IMR-90 (cell line): ENCODE results near the gene CD81. TPM values are rescaled to one million over a fixed set of nuclear protein-coding genes. Genes with fewer than 3 reads are reported as not detected.

Experiments
- ATAC-seq: fragments of 200-7000 bp; cut with Tn5 transposase; 2 replicates; pipeline ENCODE4 v1.9.1; 2020; ENCODE audit warnings: low read depth, mild to moderate bottlenecking, moderate library complexity
- BruUV-seq: library from RNA; stranded (reverse); fragments of 400-500 nt; replicated peaks from 2 replicates; lab custom pipeline; 2021; lab: Mats Ljungman, UMichigan
- CTCF ChIA-PET: fragments of 300-600 bp; formaldehyde crosslinking; extraction: SDS; loops from one replicate; lab custom pipeline; 2021; ENCODE audit warnings: antibody characterized with exemption; lab: Yijun Ruan, JAX
- POLR2A ChIA-PET: fragments of 300-600 bp; sonication (Branson Sonifier 250); formaldehyde crosslinking; loops from one replicate; lab custom pipeline; 2022; ENCODE audit warnings: antibody characterized with exemption; ENCODE audit not compliant: unreplicated experiment; lab: Charles Lee
- DNase-seq: peaks from one replicate; pipeline ENCODE4 v3.0.0; 2013
- H2AFZ ChIP-seq: replicated peaks from 2 replicates; pipeline ENCODE3; 2013; ENCODE audit warnings: low read length, mild to moderate bottlenecking; ENCODE audit not compliant: poor library complexity
- H2AK5ac ChIP-seq: 2 replicates; pipeline ENCODE4 v1.6.1; 2013; ENCODE audit warnings: low read depth, low read length, inconsistent platforms
- H2AK9ac ChIP-seq: replicated peaks from 2 replicates; pipeline ENCODE3; 2013; ENCODE audit warnings: mild to moderate bottlenecking, low read depth, low read length, moderate library complexity; ENCODE audit not compliant: poor library complexity
- H2BK120ac ChIP-seq: 2 replicates; pipeline ENCODE4 v1.6.1; 2013; ENCODE audit warnings: low read depth, low read length, inconsistent platforms
- H2BK15ac ChIP-seq: 3 replicates; pipeline ENCODE4 v1.6.1; 2013; ENCODE audit warnings: low read depth, low read length, inconsistent platforms
- H2BK20ac ChIP-seq: 2 replicates; pipeline ENCODE4 v1.6.1; 2013; ENCODE audit warnings: low read depth, mild to moderate bottlenecking, inconsistent platforms, low read length, moderate library complexity
- H2BK5ac ChIP-seq: 2 replicates; pipeline ENCODE4 v1.6.1; 2013; ENCODE audit warnings: mild to moderate bottlenecking, low read depth, low read length, inconsistent platforms; ENCODE audit not compliant: poor library complexity, severe bottlenecking
- H3K14ac ChIP-seq: replicated peaks from 2 replicates; pipeline ENCODE4 v1.6.1; 2013; ENCODE audit warnings: low read depth, low read length, inconsistent platforms
- H3K18ac ChIP-seq: 2 replicates; pipeline ENCODE4 v1.6.1; 2013; ENCODE audit warnings: low read depth, low read length, control low read depth
- H3K23ac ChIP-seq: 2 replicates; pipeline ENCODE4 v1.6.1; 2013; ENCODE audit warnings: low read depth, low read length, inconsistent platforms
- H3K27ac ChIP-seq: 2 replicates; pipeline ENCODE4 v1.5.1; 2013; ENCODE audit warnings: mild to moderate bottlenecking, control low read depth, low read length; ENCODE audit not compliant: insufficient read depth
- H3K27me3 ChIP-seq: 2 replicates; pipeline ENCODE4 v1.6.1; 2013; ENCODE audit warnings: low read length; ENCODE audit not compliant: control insufficient read depth, insufficient read depth
- H3K36me3 ChIP-seq: 2 replicates; pipeline ENCODE4 v1.6.1; 2013; ENCODE audit warnings: low read length, mixed read lengths; ENCODE audit not compliant: control insufficient read depth, insufficient read depth
- H3K4ac ChIP-seq: 2 replicates; pipeline ENCODE4 v1.6.1; 2013; ENCODE audit warnings: low read depth, low read length, inconsistent platforms
- H3K4me1 ChIP-seq: 2 replicates; pipeline ENCODE4 v1.6.1; 2013; ENCODE audit warnings: low read length, mixed read lengths; ENCODE audit not compliant: control insufficient read depth, insufficient read depth
- H3K4me2 ChIP-seq: 2 replicates; pipeline ENCODE4 v1.6.1; 2013; ENCODE audit warnings: low read depth, mild to moderate bottlenecking, control low read depth, low read length, moderate library complexity
- H3K4me3 ChIP-seq: 2 replicates; pipeline ENCODE4 v1.5.1; 2013; ENCODE audit warnings: low read depth, mild to moderate bottlenecking, control low read depth, low read length, moderate library complexity; ENCODE audit not compliant: insufficient read depth
- H3K56ac ChIP-seq: 2 replicates; pipeline ENCODE4 v1.6.1; 2013; ENCODE audit warnings: low read length, inconsistent platforms; ENCODE audit not compliant: insufficient read depth; ENCODE audit errors: extremely low read depth
- H3K79me1 ChIP-seq, 2 experiments: 2 replicates each; pipeline ENCODE4 v1.6.1; 2013; ENCODE audit warnings: low read length in 2 of 2, inconsistent platforms in 1 of 2, low read depth in 1 of 2
- H3K9ac ChIP-seq: 2 replicates; pipeline ENCODE4 v1.6.1; 2013; ENCODE audit warnings: low read depth, low read length, control low read depth
- H3K9me1 ChIP-seq: 2 replicates; pipeline ENCODE4 v1.6.1; 2013; ENCODE audit warnings: low read length, inconsistent platforms; ENCODE audit not compliant: insufficient read depth
- H3K9me3 ChIP-seq: 2 replicates; pipeline ENCODE4 v1.6.1; 2013; ENCODE audit warnings: low read length; ENCODE audit not compliant: control insufficient read depth, insufficient read depth
- H4K20me1 ChIP-seq: 2 replicates; pipeline ENCODE4 v1.6.1; 2013; ENCODE audit warnings: low read length, inconsistent platforms; ENCODE audit not compliant: insufficient read depth
- H4K5ac ChIP-seq: 2 replicates; pipeline ENCODE4 v1.6.1; 2013; ENCODE audit warnings: mild to moderate bottlenecking, low read depth, low read length, control low read depth
- H4K8ac ChIP-seq, 2 experiments: 2 replicates each; pipeline ENCODE4 v1.6.1; 2013; ENCODE audit warnings: low read depth in 2 of 2, low read length in 2 of 2, control low read depth in 1 of 2, inconsistent platforms in 1 of 2
- H4K91ac ChIP-seq: 2 replicates; pipeline ENCODE4 v1.6.1; 2013; ENCODE audit warnings: low read depth, low read length, inconsistent platforms; ENCODE audit not compliant: insufficient read depth
- FOS ChIP-seq: fragments of 150-350 bp; IDR thresholded peaks from 2 replicates; pipeline ENCODE4 v1.6.1; 2016; ENCODE audit warnings: low read depth, low read length
- RFX5 ChIP-seq: IDR thresholded peaks from 2 replicates; pipeline ENCODE4 v1.8.0; 2012; ENCODE audit warnings: low read depth, mild to moderate bottlenecking, low read length, moderate library complexity
- WGBS, 2 experiments: methylation state at CpG; one replicate each; pipeline versions ENCODE4 v1.1.5 to v1.1.7; 2013; ENCODE audit warnings: missing lambda C conversion rate in 2 of 2; ENCODE audit not compliant: insufficient read length in 1 of 2; ENCODE audit errors: extremely low coverage in 2 of 2; 5-methylcytosine and 5-hydroxymethylcytosine counted together
- dilution Hi-C: fragments of 300-500 bp; cut with HindIII; formaldehyde crosslinking; loops from one replicate; pipeline ENCODE4 v1.14.3; 2018; ENCODE audit warnings: low sequenced_read_pairs; ENCODE audit not compliant: unreplicated experiment
- in situ Hi-C: fragments of 300-500 bp; cut with MboI; formaldehyde crosslinking; loops from 3 replicates; pipeline ENCODE4 v1.14.3; 2019; ENCODE audit warnings: low sequenced_read_pairs, inconsistent platforms, mixed read lengths
- intact Hi-C: fragments of 100-400 bp; cut with micrococcal nuclease; formaldehyde crosslinking; loops from 2 replicates; pipeline ENCODE4 v1.10.0; 2022
- polyA plus RNA-seq, 3 experiments: library from polyadenylated mRNA; depleted of rRNA; stranded (reverse); fragments of >200 nt; gene quantifications; 2 replicates each; pipeline ENCODE4 v1.2.3, GENCODE V29; 2012; ENCODE audit warnings: low replicate concordance in 1 of 3
- total RNA-seq: library from RNA; depleted of rRNA; stranded (reverse); fragments of >200 nt; gene quantifications from 2 replicates; pipeline ENCODE4 v1.2.3, GENCODE V29; 2012
- TF ChIP-seq, protein P1 (sequence below): conservative IDR thresholded peaks from 2 replicates; pipeline ENCODE4 v1.5.1; 2012; ENCODE audit warnings: mild to moderate bottlenecking, low read depth, low read length, improper control_type of control experiment

Gene CD81
- total and polyA plus RNA-seq, 2 of the 4 experiments (the other 2 are of a cell fraction): 159 to 689 TPM

DNA sequence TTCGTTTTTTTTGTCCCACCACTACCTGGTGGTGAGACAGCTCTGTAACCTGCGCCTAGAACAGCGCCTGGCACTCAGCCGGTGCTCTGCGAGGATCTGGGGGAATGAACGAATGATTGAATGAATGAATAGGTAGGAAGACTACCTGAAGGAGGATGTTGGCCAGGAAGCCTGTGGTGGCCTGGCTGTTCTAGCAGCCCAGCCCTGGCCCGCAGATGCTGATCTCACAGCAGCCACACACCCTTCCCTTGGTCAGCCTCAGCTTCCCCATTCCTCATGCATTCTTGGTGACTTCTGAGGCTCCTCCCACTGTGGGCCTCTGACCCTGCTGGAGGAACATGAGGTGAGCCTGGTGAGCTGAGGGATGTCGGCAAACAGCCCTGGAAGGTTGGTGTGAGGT, 63.5 kb downstream of the CD81 start:
- Histone ChIP-seq H4K5ac (no peak overlapping the region), H3K27ac (no peak overlapping the region), H2BK5ac (no peak overlapping the region), H4K91ac (no peak overlapping the region), H2AK9ac (no peak overlapping the region), H3K4ac (no peak overlapping the region), H2BK120ac (no peak overlapping the region), H3K9ac (no peak overlapping the region), H2BK15ac (no peak overlapping the region), H3K56ac (no peak overlapping the region), H3K36me3 (no peaks in the 10 kb centered on the region), H4K8ac (no peak overlapping the region), H3K9me1 (no peaks in the 10 kb centered on the region), H3K4me2 (no peak overlapping the region), H4K20me1 (no peaks in the 10 kb centered on the region), H2BK20ac (no peak overlapping the region), H3K23ac (no peak overlapping the region), H3K4me3 (no peak overlapping the region), H3K27me3 (peaks cover 36% of the 10 kb centered on the region), H3K79me1 (no peaks in the 10 kb centered on the region), H3K9me3 (no peaks in the 10 kb centered on the region; the same call in 1 of the 2 replicates), H2AK5ac (no peak overlapping the region), H3K4me1 (no peaks in the 10 kb centered on the region), H3K14ac (no peak overlapping the region), H3K18ac (no peak overlapping the region), H2AFZ (no peak overlapping the region)
- BruUV-seq: no TSS peak
- no peak for ATAC-seq
- no peak for DNase-seq
- no CpG with 5 or more reads among the region's 8 CpGs for WGBS, 2 experiments
- dilution Hi-C loops: no loop called here
- ChIA-PET CTCF (no interaction called here), POLR2A (no interaction called here)
- in situ Hi-C loops: no loop called here
- TF ChIP-seq RFX5 (no peak), FOS (no peak)
- TF ChIP-seq, protein P1, sequence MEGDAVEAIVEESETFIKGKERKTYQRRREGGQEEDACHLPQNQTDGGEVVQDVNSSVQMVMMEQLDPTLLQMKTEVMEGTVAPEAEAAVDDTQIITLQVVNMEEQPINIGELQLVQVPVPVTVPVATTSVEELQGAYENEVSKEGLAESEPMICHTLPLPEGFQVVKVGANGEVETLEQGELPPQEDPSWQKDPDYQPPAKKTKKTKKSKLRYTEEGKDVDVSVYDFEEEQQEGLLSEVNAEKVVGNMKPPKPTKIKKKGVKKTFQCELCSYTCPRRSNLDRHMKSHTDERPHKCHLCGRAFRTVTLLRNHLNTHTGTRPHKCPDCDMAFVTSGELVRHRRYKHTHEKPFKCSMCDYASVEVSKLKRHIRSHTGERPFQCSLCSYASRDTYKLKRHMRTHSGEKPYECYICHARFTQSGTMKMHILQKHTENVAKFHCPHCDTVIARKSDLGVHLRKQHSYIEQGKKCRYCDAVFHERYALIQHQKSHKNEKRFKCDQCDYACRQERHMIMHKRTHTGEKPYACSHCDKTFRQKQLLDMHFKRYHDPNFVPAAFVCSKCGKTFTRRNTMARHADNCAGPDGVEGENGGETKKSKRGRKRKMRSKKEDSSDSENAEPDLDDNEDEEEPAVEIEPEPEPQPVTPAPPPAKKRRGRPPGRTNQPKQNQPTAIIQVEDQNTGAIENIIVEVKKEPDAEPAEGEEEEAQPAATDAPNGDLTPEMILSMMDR: no peak
- intact Hi-C loops: no loop called here
